OCI-LY3 (cell line): ENCODE measurements around the gene ID1.

Experiments used
- CTCF ChIP-seq: fragments of 200-600, 300-600 bp; sonication (generic); IDR thresholded peaks from 2 replicates; pipeline ENCODE4 v1.5.1; 2014; ENCODE audit warnings: antibody characterized with exemption, low read length, low read depth
- EZH2phosphoT487 ChIP-seq: fragments of 200-600 bp; shearing (Covaris generic); IDR thresholded peaks from 2 replicates; pipeline ENCODE4 v1.6.1; 2018; ENCODE audit warnings: antibody characterized with exemption, mixed run types, low read depth

GRCh38 chr20:31560094-31560745, 44.9 kb upstream of the ID1 start:
- peak; percentile 96 for TF ChIP-seq CTCF
- TF ChIP-seq EZH2phosphoT487, result no peak
